K562 (cell line): ENCODE measurements around the gene MGAT4C. TPM values are rescaled to one million over a fixed set of nuclear protein-coding genes. Genes with fewer than 3 reads are reported as not detected.
"Not testable (repeated sequence)": the region's sequence is repeated elsewhere in the genome, so short reads cannot be mapped to it uniquely, and the experiment has no call there.

Experiments used
- ATAC-seq: fragments of 200-7000 bp; cut with Tn5 transposase; 3 replicates; pipeline ENCODE4 v1.9.1; 2020; ENCODE audit warnings: moderate library complexity
- BruUV-seq: library from RNA; stranded (reverse); fragments of 400-500 nt; replicated peaks from 2 replicates; lab custom pipeline; 2021; lab: Mats Ljungman, UMichigan
- CTCF ChIA-PET: fragments of 300-600 bp; formaldehyde crosslinking; extraction: SDS; loops from one replicate; lab custom pipeline; 2021; ENCODE audit warnings: low intra/inter-chr PET ratio; lab: Yijun Ruan, JAX
- POLR2A ChIA-PET: fragments of 300-600, 350-650 bp; sonication (Branson Sonifier 250); formaldehyde crosslinking; extraction: SDS; loops from one replicate; lab custom pipeline; 2021; ENCODE audit warnings: antibody characterized with exemption, inconsistent platforms; lab: Yijun Ruan, JAX
- DNase-seq, 4 experiments: peaks; one replicate each; pipeline versions ENCODE4 v3.0.0 to v3.0.0-alpha.2; 2011 to 2018; ENCODE audit warnings: low spot score in 3 of 4, mixed read lengths in 3 of 4; ENCODE audit errors: extremely low read depth in 1 of 4
- FAIRE-seq: peaks from 2 replicates; lab custom pipeline; 2011; peaks lifted over from hg19 to GRCh38; lab: Jason Lieb, UNC
- H2AFZ ChIP-seq: 2 replicates; pipeline ENCODE4 v1.6.0; 2011; ENCODE audit warnings: low read depth, low read length, control low read depth, inconsistent platforms
- H3K27ac ChIP-seq: fragments of 200-600 bp; 3 replicates; pipeline ENCODE4 v1.8.0; 2011; ENCODE audit warnings: low read depth, mild to moderate bottlenecking, control low read depth, inconsistent platforms, low read length, moderate library complexity, mixed read lengths; ENCODE audit errors: extremely low read depth
- H3K27me3 ChIP-seq, 2 experiments: fragments of 300-600 bp in 1 of 2; 2 replicates in 1 of 2; 3 replicates in 1 of 2; pipeline versions ENCODE4 v1.6.0 to v1.8.0; 2011; ENCODE audit warnings: inconsistent platforms in 2 of 2, low read length in 2 of 2, mild to moderate bottlenecking in 1 of 2, mixed read lengths in 1 of 2, moderate library complexity in 1 of 2; ENCODE audit not compliant: control insufficient read depth in 2 of 2, insufficient read depth in 2 of 2
- H3K36me3 ChIP-seq: fragments of 300-600 bp; 3 replicates; pipeline ENCODE4 v1.8.0; 2011; ENCODE audit warnings: mild to moderate bottlenecking, low read length, inconsistent platforms; ENCODE audit not compliant: control insufficient read depth, insufficient read depth
- H3K4me1 ChIP-seq, 2 experiments: fragments of 200-600 bp in 1 of 2; replicated peaks in 1 of 2; 2 replicates in 1 of 2; 3 replicates in 1 of 2; pipeline versions ENCODE4 v1.5.1 to v1.8.0; 2011; ENCODE audit warnings: inconsistent platforms in 2 of 2, low read length in 2 of 2, mild to moderate bottlenecking in 1 of 2, mixed read lengths in 1 of 2, moderate library complexity in 1 of 2; ENCODE audit not compliant: control insufficient read depth in 2 of 2, insufficient read depth in 2 of 2
- H3K4me2 ChIP-seq: 2 replicates; pipeline ENCODE4 v1.6.1; 2011; ENCODE audit warnings: low read length, control low read depth, inconsistent platforms, mixed read lengths; ENCODE audit not compliant: insufficient read depth
- H3K4me3 ChIP-seq: fragments of 200-600 bp; sonication (generic), shearing (Covaris generic); 2 replicates; pipeline ENCODE4 v1.5.1; 2016; ENCODE audit warnings: control low read depth, inconsistent platforms
- H3K79me2 ChIP-seq: fragments of 200-600 bp; 3 replicates; pipeline ENCODE4 v1.8.0; 2011; ENCODE audit warnings: low read length, inconsistent platforms; ENCODE audit not compliant: control insufficient read depth, insufficient read depth
- H3K9ac ChIP-seq, 2 experiments: 2 replicates each; pipeline versions ENCODE4 v1.6.0 to v1.6.1; 2011; ENCODE audit warnings: low read depth in 2 of 2, low read length in 2 of 2, control low read depth in 1 of 2, inconsistent platforms in 1 of 2, mild to moderate bottlenecking in 1 of 2, mixed read lengths in 1 of 2; ENCODE audit not compliant: insufficient read depth in 1 of 2
- H3K9me1 ChIP-seq: one replicate; pipeline ENCODE4 v1.6.0; 2011; ENCODE audit warnings: inconsistent platforms, mild to moderate bottlenecking, low read length, moderate library complexity; ENCODE audit not compliant: control insufficient read depth, insufficient read depth
- H3K9me3 ChIP-seq: replicated peaks from 2 replicates; pipeline ENCODE4 v1.5.1; 2011; ENCODE audit warnings: low read depth, low read length, inconsistent platforms; ENCODE audit not compliant: control insufficient read depth, insufficient read depth
- H4K20me1 ChIP-seq: replicated peaks from 2 replicates; pipeline ENCODE4 v1.6.1; 2011; ENCODE audit warnings: low read length, inconsistent platforms, mixed read lengths; ENCODE audit not compliant: control insufficient read depth, insufficient read depth
- HNRNPK ChIP-seq: fragments of 200-400 bp; formaldehyde crosslinking; IDR thresholded peaks from one replicate; pipeline ENCODE4 v1.6.1; 2018; ENCODE audit warnings: mild to moderate bottlenecking, low read depth, low read length; ENCODE audit not compliant: poor library complexity, severe bottlenecking
- L3MBTL2 ChIP-seq: fragments of 450-650 bp; IDR thresholded peaks from 2 replicates; pipeline ENCODE4 v1.6.1; 2016; ENCODE audit warnings: mild to moderate bottlenecking, moderate library complexity
- RHOXF2B ChIP-seq: fragments of 250-450 bp; sonication (Bioruptor Pico); conservative IDR thresholded peaks from 2 replicates; pipeline ENCODE4 v1.5.1; 2021
- TGIF2 ChIP-seq: sonication (generic); formaldehyde crosslinking; IDR thresholded peaks from 2 replicates; pipeline ENCODE4 v1.8.1; 2022; ENCODE audit warnings: mild to moderate bottlenecking, missing genetic modification reagents, moderate library complexity
- ZNF316 ChIP-seq: fragments of 450-650 bp; IDR thresholded peaks from 2 replicates; pipeline ENCODE4 v1.6.1; 2016
- WGBS: fragments of 100-300 bp; shearing (Covaris generic); methylation state at CpG from one replicate; pipeline ENCODE4 v1.1.6; 2016; ENCODE audit warnings: low coverage, mixed read lengths; ENCODE audit not compliant: insufficient coverage; ENCODE audit errors: missing lambda C conversion rate; 5-methylcytosine and 5-hydroxymethylcytosine counted together
- in situ Hi-C: fragments of 300-500 bp; cut with MboI; formaldehyde crosslinking; loops from 4 replicates; pipeline ENCODE4 v1.15.0; 2018; ENCODE audit warnings: inconsistent platforms, mixed read lengths
- intact Hi-C: fragments of 100-400 bp; cut with micrococcal nuclease; formaldehyde crosslinking; loops from 2 replicates; pipeline ENCODE4 v1.14.2; 2022
- polyA plus RNA-seq, 8 experiments: library from polyadenylated mRNA; depleted of rRNA in 4 of 8; stranded (reverse) in 5 of 8; unstranded in 3 of 8; fragments of >200 nt; fragmentation: Nextera tagmentation in 2 of 8; fragmentation: Illumina TruSeq in 1 of 8; extraction: Ambion mirVana in 2 of 8; extraction: Trizol in 1 of 8; gene quantifications; 2 replicates each; pipeline versions ENCODE4 v1.2.1 to v1.2.3, GENCODE V29; 2011 to 2014; ENCODE audit warnings: inconsistent platforms in 1 of 8, missing spikeins in 1 of 8
- total RNA-seq, 7 experiments: library from RNA; depleted of rRNA in 6 of 7; stranded (reverse); fragments of >200 nt in 6 of 7; fragmentation: Illumina TruSeq in 2 of 7; extraction: Trizol in 2 of 7; gene quantifications; 2 replicates each; pipeline versions ENCODE4 v1.2.1 to v1.2.3, GENCODE V29; 2011 to 2021; ENCODE audit warnings: low replicate concordance in 1 of 7
- TF ChIP-seq, protein P1 (sequence below): fragments of 250-450 bp; sonication (Bioruptor Pico); IDR thresholded peaks from 2 replicates; pipeline ENCODE4 v1.4.0; 2020; ENCODE audit warnings: mild to moderate bottlenecking, moderate library complexity, borderline replicate concordance

The MGAT4C gene
- total and polyA plus RNA-seq, 9 of the 15 experiments (the other 6 are each of a cell fraction or from before 2014, with no cell fraction given) = not detected

DNA sequence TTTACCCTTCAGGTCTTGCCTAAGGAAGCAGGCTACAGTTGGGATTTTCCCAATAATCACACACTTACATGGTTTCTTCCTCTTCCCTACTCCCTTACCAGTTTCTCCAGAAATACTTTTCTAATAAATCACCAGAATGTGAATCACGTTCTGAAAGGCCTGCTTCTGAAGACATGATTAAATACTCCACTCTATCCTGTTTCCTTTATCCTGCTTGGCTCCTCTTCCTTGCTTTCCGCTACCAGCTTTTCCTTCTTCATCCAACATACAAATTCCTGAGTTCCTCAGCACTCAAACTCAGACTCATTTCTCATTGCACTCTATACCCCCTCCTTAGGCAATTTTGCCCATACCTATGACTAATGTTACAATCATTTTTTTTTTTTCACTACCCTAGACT lies 118.3 kb downstream of the MGAT4C start (continued):
- TF ChIP-seq, protein P1, sequence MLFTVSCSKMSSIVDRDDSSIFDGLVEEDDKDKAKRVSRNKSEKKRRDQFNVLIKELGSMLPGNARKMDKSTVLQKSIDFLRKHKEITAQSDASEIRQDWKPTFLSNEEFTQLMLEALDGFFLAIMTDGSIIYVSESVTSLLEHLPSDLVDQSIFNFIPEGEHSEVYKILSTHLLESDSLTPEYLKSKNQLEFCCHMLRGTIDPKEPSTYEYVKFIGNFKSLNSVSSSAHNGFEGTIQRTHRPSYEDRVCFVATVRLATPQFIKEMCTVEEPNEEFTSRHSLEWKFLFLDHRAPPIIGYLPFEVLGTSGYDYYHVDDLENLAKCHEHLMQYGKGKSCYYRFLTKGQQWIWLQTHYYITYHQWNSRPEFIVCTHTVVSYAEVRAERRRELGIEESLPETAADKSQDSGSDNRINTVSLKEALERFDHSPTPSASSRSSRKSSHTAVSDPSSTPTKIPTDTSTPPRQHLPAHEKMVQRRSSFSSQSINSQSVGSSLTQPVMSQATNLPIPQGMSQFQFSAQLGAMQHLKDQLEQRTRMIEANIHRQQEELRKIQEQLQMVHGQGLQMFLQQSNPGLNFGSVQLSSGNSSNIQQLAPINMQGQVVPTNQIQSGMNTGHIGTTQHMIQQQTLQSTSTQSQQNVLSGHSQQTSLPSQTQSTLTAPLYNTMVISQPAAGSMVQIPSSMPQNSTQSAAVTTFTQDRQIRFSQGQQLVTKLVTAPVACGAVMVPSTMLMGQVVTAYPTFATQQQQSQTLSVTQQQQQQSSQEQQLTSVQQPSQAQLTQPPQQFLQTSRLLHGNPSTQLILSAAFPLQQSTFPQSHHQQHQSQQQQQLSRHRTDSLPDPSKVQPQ (CRISPR knock-in tag) = no peak
- TF ChIP-seq TGIF2 (CRISPR knock-in tag) (no peak), HNRNPK (no peak), L3MBTL2 (no peak)

DNA sequence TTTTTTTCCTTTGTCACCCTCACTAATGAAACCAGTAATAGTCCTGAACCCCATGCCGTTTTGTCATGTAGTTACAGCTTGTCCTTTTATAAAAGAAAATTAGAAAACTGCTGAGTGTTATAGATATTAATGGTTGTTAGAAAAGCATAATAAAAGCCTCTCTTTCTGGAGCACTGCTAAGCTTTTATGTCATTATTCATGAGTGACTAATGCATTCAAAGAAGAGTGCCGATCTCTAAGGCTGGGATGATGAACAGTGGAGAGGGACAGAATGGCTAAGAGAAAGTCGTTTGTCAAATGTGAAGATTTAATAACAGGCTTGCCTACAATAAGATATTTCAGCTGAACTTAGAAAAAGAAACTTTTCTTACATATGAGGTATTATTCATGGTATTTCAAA lies 121.6 kb downstream of the MGAT4C start:
- Histone ChIP-seq H2AFZ (no peak overlapping the region), H3K27me3 (no peaks in the 10 kb centered on the region), H3K4me2 (no peak overlapping the region), H3K36me3 (no peaks in the 10 kb centered on the region), H3K9ac (no peak overlapping the region), H4K20me1 (no peaks in the 10 kb centered on the region), H3K9me1 (no peaks in the 10 kb centered on the region), H3K4me1 (no peaks in the 10 kb centered on the region), H3K9me3 (no peaks in the 10 kb centered on the region; the same call in 1 of the 2 replicates), H3K27ac (no peak overlapping the region), H3K79me2 (no peaks in the 10 kb centered on the region), H3K4me3 (no peak overlapping the region)
- POLR2A ChIA-PET = no interaction called here
- in situ Hi-C loops = no loop called here
- intact Hi-C loops = no loop called here
- no peak for FAIRE-seq
- DNase-seq = no peak
- CTCF ChIA-PET = no interaction called here
- TF ChIP-seq RHOXF2B (no peak), ZNF316 (0 out of 2 replicates have a peak, but pooled peaks have one; percentile 3)
- no TSS peak for BruUV-seq
- ATAC-seq = no peak
- WGBS = 0% methylated on average over 3 of the region's 3 CpGs

DNA sequence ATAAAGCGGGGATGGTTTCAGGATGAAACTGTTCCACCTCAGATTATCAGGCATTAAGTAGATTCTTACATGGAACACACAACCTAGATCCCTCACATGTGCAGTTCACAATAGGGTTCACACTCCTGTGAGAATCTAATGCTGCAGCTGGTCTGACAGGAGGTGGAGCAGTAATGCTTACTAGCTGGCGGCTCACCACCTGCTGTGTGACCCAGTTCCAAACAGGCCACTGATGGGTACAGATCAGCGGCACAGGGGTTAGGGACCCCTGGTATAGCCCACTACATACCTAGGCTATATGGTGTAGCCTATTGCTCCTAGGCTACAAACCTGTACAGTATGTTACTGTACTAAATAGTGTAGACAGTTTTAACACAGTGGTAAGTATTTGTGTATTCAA lies 129.3 kb downstream of the MGAT4C start:
- H4K20me1 ChIP-seq, DNase-seq, H3K79me2 ChIP-seq, H3K9me1 ChIP-seq, H3K27ac ChIP-seq, H3K27me3 ChIP-seq, H3K36me3 ChIP-seq, FAIRE-seq, CTCF ChIA-PET, H3K9me3 ChIP-seq, H3K4me2 ChIP-seq, H3K4me3 ChIP-seq, H3K4me1 ChIP-seq, ATAC-seq, in situ Hi-C loops, POLR2A ChIA-PET, H2AFZ ChIP-seq, BruUV-seq, H3K9ac ChIP-seq, intact Hi-C loops: not testable (repeated sequence)
- WGBS = 0% methylated on average over 3 of the region's 3 CpGs
